ENCODE data around the gene MINDY4. TPM values are rescaled to one million over a fixed set of nuclear protein-coding genes. Genes with fewer than 3 reads are reported as not detected.
A peak's percentile ranks its signal among the peaks of the same experiment; 100 is the strongest.

The MINDY4 gene
- total RNA-seq, 1 donor from 2014 or later = 20.1 TPM

GRCh38 chr7:30877015-30877769, 106.0 kb downstream of the MINDY4 start:
- no peaks in the 10 kb centered on the region for H3K9me3 ChIP-seq
- H3K27me3 ChIP-seq = no peaks in the 10 kb centered on the region
- DNase-seq (no peak), ATAC-seq (peak; percentile 65)
- intact Hi-C loops (cut with DNase I) = no loop called here
- H3K27ac ChIP-seq = peak overlapping the region; percentile 19
- no peak overlapping the region for H3K4me3 ChIP-seq
- peaks cover 25% of the 10 kb centered on the region for H3K36me3 ChIP-seq
- TF ChIP-seq CTCF (IDR thresholded peaks at IDR 0.05) = no peak
- peaks cover 4% of the 10 kb centered on the region for H3K4me1 ChIP-seq

- no peak for ATAC-seq
- TF ChIP-seq CTCF (IDR thresholded peaks at IDR 0.05) = no peak
- no peak for DNase-seq
- H3K27ac ChIP-seq = no peak overlapping the region
- H3K4me1 ChIP-seq = peaks cover 4% of the 10 kb centered on the region
- H3K36me3 ChIP-seq = peaks cover 18% of the 10 kb centered on the region
- H3K27me3 ChIP-seq = no peaks in the 10 kb centered on the region
- H3K9me3 ChIP-seq = no peaks in the 10 kb centered on the region
- intact Hi-C loops (cut with DNase I) = no loop called here
- H3K4me3 ChIP-seq = no peak overlapping the region
Observed at GRCh38 chr7:30877993-30878392, 106.8 kb downstream of the MINDY4 start.

GRCh38 chr7:30879139-30880124, 108.2 kb downstream of the MINDY4 start:
- intact Hi-C loops (cut with DNase I) = no loop called here
- H3K27ac ChIP-seq = no peak overlapping the region
- no peaks in the 10 kb centered on the region for H3K9me3 ChIP-seq

GRCh38 chr7:30880125-30880720, 109.0 kb downstream of the MINDY4 start:
- Histone ChIP-seq H3K27me3 (no peaks in the 10 kb centered on the region), H3K4me3 (no peak overlapping the region), H3K36me3 (peaks cover 11% of the 10 kb centered on the region), H3K4me1 (peaks cover 4% of the 10 kb centered on the region), H3K9me3 (no peaks in the 10 kb centered on the region), H3K27ac (no peak overlapping the region)
- peak; percentile 54 for ATAC-seq
- intact Hi-C loops (cut with DNase I) = no loop called here
- TF ChIP-seq CTCF (IDR thresholded peaks at IDR 0.05) = no peak
- no peak for DNase-seq

More at GRCh38 chr7:30879139-30880124, 108.2 kb downstream of the MINDY4 start:
- DNase-seq (no peak), ATAC-seq (no peak)
- H3K4me1 ChIP-seq = peaks cover 4% of the 10 kb centered on the region
- peaks cover 11% of the 10 kb centered on the region for H3K36me3 ChIP-seq
- no peaks in the 10 kb centered on the region for H3K27me3 ChIP-seq
- TF ChIP-seq CTCF (IDR thresholded peaks at IDR 0.05) = no peak
- no peak overlapping the region for H3K4me3 ChIP-seq

- H3K27me3 ChIP-seq = no peaks in the 10 kb centered on the region
- no peak overlapping the region for H3K27ac ChIP-seq
- ATAC-seq (no peak), DNase-seq (no peak)
- TF ChIP-seq CTCF (IDR thresholded peaks at IDR 0.05) = no peak
- H3K9me3 ChIP-seq = no peaks in the 10 kb centered on the region
- peaks cover 4% of the 10 kb centered on the region for H3K4me1 ChIP-seq
- no peak overlapping the region for H3K4me3 ChIP-seq
- intact Hi-C loops (cut with DNase I) = no loop called here
- peaks cover 3% of the 10 kb centered on the region for H3K36me3 ChIP-seq
Observed at GRCh38 chr7:30880941-30881340, 109.7 kb downstream of the MINDY4 start.

Data from upper lobe of right lung (tissue), 1 donor.